Left renal cortex interstitium (tissue), 4 donors: ENCODE results near the gene SLC34A1. TPM values are rescaled to one million over a fixed set of nuclear protein-coding genes. Genes with fewer than 3 reads are reported as not detected.
A peak's percentile ranks its signal among the peaks of the same experiment; 100 is the strongest.
"Not testable (repeated sequence)": the region's sequence is repeated elsewhere in the genome, so short reads cannot be mapped to it uniquely, and the experiment has no call there.

Experiments used
- DNase-seq, 4 donors: peaks; one replicate each; pipeline ENCODE4 v3.0.0-alpha.2; 2013; ENCODE audit warnings: low read depth in 4 of 4, low spot score in 2 of 4, missing footprints in 1 of 4
- polyA plus RNA-seq, 4 donors: library from polyadenylated mRNA; unstranded; fragments of 120-200 nt; gene quantifications; one replicate each; pipeline ENCODE4 v1.2.1, GENCODE V29; 2013; ENCODE audit not compliant: insufficient read length in 4 of 4

The SLC34A1 gene
- polyA plus RNA-seq, 4 donors, result 115 to 254 (median 179) TPM

GRCh38 chr5:177354711-177355110 lies 29.5 kb upstream of the SLC34A1 start:
- no peak for DNase-seq

GRCh38 chr5:177355162-177355867 lies 28.9 kb upstream of the SLC34A1 start:
- no peak for DNase-seq

GRCh38 chr5:177355868-177356168 lies 28.4 kb upstream of the SLC34A1 start:
- DNase-seq, result no peak

- no peak for DNase-seq
Observed at GRCh38 chr5:177356746-177357145, 27.5 kb upstream of the SLC34A1 start.

GRCh38 chr5:177357146-177357458 lies 27.1 kb upstream of the SLC34A1 start:
- no peak for DNase-seq

- DNase-seq, result no peak
Observed at GRCh38 chr5:177357459-177358351, 26.5 kb upstream of the SLC34A1 start, which contains the start of gene RGS14. TSS of gene RGS14 (plus strand) at chr5:177357924. CDS start at chr5:177358025, 101 bp downstream.

GRCh38 chr5:177358370-177358819 lies 25.8 kb upstream of the SLC34A1 start:
- no peak for DNase-seq

GRCh38 chr5:177359451-177359851 lies 24.8 kb upstream of the SLC34A1 start:
- no peak for DNase-seq

- no peak for DNase-seq
Observed at GRCh38 chr5:177359860-177360259, 24.4 kb upstream of the SLC34A1 start.

GRCh38 chr5:177360740-177361139 lies 23.5 kb upstream of the SLC34A1 start:
- not testable (repeated sequence) for DNase-seq

GRCh38 chr5:177361418-177362291 lies 22.6 kb upstream of the SLC34A1 start:
- no peak for DNase-seq

- no peak for DNase-seq
Observed at GRCh38 chr5:177362292-177362609, 22.0 kb upstream of the SLC34A1 start.

GRCh38 chr5:177362610-177363507 lies 21.4 kb upstream of the SLC34A1 start:
- peak in 1 of 4 donors; percentile 37 for DNase-seq

- no peak for DNase-seq
Observed at GRCh38 chr5:177363565-177363964, 20.7 kb upstream of the SLC34A1 start.

GRCh38 chr5:177364159-177364962 lies 19.9 kb upstream of the SLC34A1 start:
- DNase-seq, result no peak

GRCh38 chr5:177365845-177366527 lies 18.2 kb upstream of the SLC34A1 start:
- no peak for DNase-seq

- peak; percentile 74 to 85 (median 82) for DNase-seq
Observed at GRCh38 chr5:177366528-177367322, 17.5 kb upstream of the SLC34A1 start.

- no peak for DNase-seq
Observed at GRCh38 chr5:177367323-177367848, 16.8 kb upstream of the SLC34A1 start.
